HG03095 (cell line): ENCODE measurements around the gene CIBAR2.

ENCODE experiments used
- ATAC-seq: cut with Tn5 transposase; IDR thresholded peaks from one replicate; pipeline ENCODE4 v1.9.1; 2021; ENCODE audit warnings: moderate library complexity; ENCODE audit not compliant: unreplicated experiment

CIBAR2 gene

DNA sequence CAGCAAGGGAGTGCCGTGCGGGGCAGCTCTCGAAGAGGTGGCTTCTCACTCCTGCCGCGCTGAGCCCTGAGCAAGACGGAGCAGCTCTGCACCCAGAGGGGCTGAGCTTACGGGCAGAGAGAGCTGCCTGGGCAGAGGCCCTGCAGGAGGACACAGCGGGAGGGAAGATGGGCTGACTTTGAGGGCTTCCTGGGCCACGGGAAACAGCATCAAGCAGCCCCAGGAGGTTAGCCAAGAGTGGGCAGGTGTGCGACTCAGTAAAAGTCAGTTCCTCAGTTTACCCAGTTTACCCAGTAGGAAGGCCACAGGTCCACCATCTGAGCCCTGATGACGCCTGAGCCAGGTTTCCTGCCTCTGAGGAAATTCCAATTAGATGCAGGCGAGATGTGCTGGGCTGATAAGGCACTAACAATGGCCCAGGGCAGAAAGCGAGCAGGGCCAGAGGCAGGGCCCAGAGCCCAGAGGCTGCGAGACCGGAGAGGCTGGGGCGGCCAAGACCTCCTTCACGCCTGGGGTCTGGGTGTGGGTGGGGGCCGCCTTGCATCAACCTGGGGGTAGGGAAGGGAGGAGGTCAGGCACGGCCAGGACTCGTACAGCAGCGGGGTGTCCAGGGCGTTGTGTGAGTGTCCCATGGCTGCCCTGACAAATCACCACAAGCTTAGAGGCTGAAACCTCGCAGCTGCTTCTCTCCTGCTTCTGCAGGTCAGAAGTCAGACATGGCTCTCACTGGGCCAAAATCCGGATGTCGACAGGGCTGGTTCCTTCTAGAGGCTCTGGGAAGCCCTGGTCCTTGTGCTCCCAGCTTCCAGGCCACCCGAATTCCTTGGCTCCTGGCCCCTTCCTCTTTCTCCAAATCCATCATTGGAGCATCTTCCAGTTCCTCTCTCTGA lies 32.0 kb upstream of the CIBAR2 start:
- ATAC-seq, result no peak

DNA sequence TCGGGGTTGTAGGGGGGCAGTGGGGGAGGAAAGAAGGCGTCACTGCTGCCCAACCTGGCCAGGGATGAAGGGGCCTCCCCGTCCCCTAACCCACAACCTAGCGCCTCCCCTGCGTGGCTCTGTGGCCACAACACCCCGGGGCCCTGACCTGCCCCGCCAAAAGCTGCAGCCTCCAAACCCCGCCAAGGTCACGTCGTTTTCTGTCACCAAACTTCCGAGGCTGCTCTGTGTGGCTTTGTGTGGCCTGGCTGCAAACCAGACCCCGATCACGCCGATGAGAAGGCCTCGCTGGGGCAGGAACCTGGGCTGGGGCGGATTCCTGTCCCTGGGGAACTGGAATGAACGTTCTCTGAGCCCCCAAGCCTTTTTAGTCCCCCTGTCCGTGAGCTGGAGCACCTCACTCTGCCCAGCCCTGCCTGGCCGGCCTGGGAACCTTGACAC lies 30.5 kb upstream of the CIBAR2 start:
- no peak for ATAC-seq

DNA sequence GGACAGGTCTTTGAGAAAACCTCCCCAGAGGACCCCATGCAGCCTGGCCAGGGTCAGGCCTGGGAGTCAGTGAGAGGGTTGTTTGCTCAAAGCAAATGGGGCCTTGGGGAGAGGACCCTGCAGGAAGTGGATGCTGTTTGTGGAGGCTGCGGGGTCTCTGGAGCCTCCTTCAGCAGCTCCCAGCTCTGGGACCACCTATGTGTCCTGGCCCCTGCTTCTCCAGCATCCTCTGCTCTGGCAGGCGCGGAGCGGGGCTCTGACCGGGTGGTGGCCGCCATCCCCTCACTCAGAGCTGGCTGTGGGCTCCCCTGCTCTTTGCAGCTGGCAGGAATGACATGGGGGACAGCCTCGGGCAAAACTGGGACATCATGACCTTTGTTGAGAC lies 29.8 kb upstream of the CIBAR2 start:
- ATAC-seq, result no peak

DNA sequence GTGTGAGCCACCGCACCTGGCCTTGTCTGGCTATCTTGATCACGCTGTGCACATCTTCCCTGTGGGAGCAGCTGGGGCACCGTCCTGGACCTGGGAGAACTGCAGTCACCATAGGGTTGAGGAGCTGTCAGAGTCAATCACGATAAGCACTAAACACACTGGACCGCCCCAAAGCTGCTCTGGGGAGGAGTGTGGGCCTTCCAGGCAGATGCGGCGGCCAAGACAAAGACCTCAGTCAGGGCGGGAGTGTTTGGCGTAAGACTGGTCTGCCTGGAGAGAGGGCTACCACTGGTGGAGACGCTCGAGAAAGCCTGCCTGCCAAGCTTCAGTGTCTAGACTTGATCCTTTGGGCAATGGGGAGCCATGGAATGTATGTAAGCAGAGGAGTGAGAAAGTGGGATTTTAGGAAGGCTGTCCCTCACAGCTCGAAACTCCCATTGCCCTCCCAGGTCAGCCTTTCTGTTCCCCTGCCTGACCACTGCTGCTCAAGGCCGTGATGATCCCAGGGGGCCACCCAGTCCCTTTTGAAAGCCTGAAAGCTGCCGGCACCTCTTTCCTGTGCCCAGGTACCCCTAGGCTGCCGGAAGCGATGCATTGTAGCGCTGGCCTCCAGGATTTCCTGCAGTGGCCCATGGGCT lies 29.3 kb upstream of the CIBAR2 start:
- no peak for ATAC-seq

DNA sequence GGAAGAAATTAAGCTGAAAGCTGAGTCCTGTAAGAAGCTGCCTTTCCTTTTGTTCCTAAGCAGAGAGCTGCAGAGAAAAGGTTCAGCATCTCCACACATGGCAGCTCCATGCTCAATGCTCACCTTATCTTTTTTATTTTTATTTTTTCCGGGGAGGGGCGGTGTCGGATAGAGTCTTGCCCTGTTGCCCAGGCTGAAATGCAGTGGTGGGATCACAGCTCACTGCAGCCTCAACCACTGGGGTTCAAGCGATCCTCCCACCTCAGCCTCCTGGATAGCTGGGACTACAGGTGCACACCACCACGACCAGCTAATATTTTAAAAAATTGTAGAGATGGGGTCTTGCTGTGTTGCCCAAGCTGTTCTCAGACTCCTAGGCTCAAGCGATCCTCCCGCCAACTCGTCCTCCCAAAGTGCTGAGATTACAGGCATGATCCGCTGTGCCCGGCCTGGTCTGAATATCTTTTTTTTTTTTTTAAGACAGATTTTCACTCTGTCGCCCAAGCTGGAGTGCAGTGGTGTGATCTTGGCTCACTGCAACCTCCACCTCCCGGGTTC lies 28.3 kb upstream of the CIBAR2 start:
- ATAC-seq, result no peak

DNA sequence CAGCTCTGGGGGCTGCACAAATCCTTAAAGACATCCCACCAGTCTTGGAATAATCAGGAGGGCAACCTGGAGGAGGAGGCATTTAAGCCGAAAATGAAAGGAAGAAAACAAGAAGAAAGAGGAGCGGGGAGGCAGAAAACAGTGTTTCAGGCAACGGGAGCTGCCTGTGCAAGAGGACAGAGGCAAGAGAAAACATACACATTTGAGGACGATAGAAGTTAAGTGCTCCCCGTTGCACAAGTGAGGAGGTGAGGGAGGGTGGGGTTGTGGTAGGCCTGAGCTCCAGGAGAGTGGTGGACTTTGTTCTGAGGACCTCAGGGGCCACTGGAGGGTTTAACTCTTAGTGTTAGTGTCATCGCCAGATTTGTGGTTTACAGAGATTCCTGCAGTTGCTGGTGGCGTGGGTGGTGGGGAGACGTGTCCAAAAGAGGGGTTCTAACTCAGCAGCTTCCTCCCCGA lies 27.6 kb upstream of the CIBAR2 start:
- ATAC-seq, result no peak

DNA sequence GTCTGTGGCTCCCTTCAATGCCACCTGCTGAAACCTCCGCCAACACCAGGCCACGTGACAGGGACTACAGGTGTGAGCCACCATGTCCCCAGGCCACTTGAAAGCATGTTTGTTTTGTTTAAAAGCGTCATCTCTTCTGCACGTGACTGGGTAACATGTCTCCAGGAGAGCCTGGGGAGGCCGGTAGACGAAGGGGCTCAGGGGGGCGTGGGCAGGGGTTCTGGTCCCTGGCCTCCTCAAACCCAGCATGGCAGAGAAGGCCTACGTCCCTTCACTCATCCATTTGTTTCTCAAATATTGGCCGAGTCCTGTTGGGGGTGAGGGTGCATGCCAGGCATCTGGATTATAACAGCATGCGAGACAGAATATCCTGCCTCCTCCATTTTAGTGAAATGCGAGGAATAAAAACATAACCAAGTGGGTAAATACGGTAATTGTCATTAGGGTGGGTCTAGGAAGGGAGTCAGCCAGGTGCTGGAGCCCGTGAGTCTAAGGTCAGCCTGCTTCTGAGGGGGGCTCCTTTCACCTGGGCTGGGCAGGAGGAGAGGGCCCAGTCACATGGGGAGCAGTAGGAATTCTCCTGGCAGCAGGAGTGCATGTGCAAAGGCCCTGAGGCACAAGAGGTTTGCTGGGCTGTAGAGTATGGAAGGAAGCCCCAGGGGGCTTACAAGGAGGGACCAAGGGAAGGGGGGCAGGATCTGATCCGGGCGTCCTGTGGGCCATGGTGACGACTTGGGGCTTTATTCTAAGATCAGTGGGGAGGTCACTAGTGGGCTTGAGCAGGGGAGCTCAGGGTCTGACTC lies 26.8 kb upstream of the CIBAR2 start:
- no peak for ATAC-seq

DNA sequence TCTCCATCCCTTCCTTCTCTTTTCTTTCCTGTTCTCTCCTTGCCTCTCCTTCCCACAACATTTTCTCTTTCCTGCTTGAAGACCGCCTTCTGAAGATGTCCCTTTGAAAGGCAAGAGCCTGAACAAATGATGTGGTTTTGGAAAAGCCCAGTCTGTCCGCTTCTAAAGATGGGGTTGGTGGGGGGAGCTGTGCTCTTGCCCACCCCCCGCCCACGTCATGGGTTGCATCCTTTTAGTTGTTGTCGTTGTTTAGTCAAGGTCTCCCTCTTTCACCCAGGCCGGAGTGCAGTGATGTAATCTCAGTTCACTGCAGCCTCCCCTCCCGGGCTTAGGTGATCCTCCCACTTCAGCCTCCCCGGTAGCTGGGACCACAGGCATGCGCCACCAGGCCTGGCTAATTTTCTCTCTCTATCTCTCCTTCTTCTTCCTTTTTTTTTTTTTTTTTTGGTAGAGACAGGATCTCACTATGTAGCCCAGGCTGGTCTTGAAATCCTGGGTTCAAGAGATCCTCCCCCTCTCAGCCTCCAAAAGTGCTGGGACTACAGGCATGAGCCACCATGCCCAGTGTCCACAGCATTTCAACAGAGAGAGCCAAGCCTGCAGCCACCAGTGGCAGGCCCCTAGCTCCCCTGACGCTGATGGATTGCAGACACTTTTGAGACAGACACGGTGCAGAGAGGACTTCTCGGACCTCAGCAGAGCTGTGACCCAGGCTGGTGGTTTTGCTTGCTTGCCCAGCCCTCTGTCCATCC lies 26.0 kb upstream of the CIBAR2 start:
- ATAC-seq, result no peak

DNA sequence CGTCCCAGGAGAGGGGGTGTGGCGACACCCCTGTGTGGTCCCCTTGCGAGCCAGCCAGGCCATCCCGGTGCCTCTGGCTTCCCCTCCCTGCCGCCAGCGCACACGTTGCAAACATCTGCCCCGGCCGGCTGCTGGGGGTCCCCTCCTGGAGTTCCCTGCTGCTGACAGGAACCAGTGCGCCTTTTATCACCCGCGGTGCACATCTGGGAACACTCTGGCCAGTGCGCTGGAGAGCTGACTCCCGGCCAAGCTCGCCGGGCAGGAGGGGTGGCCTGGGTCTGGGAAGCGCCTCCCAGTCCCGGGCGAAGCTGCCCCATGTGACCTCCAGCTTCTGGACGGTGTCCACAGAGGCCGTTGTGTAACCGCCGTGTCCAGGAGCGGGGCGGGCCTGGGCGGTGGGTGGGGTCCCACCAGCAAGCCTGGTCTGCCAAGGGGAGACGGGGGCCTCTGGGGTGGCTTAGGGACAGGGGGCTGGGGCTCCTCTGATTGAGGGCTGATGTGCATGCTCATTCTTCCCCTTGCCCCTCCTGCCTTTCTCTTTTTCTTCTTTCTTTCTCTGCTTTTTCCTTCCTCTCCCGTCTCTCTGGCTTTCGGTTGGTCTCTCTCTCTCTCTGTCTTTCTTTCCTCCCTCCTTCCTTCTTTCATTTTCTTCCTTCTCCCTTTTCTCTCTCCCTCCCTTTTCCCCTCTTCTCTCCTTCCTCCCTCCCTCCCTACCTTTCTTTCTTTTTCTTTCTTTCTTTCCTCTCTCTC lies 25.2 kb upstream of the CIBAR2 start:
- no peak for ATAC-seq

DNA sequence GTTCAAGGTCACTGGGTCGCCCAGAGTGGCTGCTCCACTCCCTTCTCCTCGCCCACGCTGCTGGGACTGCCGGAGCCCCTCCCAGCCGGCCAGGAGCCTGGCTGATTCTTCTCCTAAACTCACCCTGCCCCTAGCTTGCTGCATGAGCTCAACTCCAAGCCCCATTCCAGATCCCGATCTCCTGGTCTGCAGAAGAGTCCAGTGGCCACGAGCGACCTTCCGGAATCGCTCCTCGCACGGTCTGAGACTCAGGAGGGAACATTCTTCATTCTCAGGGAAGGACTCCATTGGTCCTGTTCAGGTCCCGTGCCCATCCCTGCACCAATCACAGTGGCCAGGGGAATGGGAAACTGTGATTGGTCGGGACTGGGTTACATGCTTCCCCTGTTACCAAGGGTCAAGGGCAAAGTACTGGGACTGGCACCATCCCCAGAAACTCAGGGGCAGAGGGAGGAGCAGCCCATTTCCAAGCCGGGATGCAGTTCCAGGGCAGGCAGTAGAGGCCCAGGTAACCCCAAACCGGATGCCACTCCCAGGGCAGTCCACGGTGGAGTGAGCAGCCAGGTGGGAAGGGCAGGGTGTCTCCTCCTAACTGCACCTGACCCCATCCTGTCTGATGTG lies 24.5 kb upstream of the CIBAR2 start:
- ATAC-seq, result no peak

DNA sequence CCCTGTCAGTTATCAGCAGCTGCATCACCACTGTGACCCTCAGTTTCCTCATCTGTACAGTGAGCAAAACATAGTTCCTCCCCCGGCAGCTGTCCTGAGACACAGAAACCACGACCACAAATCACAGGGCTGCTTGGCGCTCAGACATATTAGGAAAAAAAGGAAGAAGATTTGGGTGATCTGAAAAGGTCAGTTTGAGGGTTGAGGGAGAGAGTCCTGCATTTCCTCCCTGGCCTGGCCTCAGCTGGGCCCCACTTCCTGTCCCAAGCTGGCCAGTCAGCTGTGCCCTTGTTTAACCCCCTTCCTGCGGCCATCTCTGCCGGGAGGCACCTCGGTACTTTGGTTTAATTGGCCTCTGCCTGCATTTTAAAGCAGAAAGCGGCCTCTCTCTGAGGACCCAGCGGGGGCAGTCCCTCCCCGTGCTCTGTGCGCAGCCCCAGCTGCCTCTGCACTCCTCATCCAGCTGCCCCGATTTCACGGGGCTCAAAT lies 24.0 kb upstream of the CIBAR2 start:
- peak; percentile 52 for ATAC-seq

DNA sequence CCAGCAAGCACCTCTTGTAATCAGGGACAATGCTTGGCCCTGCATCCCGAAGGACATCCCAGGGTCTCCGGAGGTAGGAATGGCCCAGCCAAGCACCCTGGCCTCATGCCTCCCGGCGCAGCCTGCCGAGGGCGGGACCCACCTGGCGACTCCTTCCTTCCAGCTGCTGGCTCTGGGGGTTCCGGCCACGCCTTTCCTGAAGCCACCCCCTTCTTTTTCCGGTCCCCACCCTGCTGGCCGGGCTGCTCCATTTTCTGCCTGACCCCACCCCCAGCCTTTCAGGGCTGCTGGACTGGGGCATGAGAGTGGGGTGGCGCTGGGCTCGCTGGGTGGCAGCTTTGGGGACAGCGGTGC lies 22.5 kb upstream of the CIBAR2 start:
- ATAC-seq, result no peak

DNA sequence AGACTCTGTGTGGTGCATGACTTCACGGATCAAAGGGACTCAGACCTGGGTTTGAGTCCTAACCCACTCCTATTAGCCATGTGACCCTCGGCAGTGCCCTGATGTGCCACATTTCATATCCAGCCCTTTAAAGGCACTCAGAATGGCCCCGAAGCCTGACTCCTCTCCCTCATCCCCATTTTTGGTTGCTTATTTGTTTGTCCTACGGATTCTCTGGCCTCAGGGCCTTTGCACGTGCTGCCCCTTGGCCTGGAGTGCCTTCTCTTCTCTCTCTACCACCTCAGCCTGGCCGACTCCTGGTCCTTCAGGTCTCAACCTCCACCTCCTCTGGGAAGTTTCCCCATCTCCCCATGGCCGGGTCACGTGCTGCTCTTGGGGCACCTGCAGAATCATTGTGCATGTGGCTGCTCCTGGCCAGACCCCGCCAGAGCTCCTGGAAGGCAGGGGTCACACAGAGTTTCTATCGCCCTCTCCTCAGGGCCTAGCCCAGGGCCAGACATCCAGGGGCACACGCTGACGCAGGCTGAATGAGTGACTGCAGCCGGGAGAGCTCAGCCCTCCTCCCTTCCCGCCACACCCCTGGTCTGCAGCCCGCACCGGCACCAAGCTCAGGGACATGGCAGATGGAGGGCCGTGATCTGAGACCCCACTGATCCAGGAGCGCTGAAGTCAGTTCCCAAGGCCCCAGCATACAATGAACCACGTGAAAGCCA lies 22.0 kb upstream of the CIBAR2 start:
- ATAC-seq, result no peak

DNA sequence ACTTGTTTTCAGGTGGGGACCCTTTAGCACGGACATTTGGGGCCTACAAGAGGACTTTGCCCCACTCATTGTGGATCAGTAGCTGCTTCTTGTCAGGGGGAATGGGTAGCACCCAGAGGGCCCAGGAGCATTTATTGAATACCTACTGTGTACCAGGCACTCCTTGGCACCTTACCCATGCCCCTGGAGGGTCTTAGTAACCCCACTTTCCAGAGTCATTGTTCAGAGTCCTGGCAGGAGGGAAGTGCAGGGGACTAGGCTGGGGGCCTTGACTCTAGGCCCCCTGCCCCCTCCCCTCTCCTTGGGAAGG lies 21.0 kb upstream of the CIBAR2 start:
- no peak for ATAC-seq

DNA sequence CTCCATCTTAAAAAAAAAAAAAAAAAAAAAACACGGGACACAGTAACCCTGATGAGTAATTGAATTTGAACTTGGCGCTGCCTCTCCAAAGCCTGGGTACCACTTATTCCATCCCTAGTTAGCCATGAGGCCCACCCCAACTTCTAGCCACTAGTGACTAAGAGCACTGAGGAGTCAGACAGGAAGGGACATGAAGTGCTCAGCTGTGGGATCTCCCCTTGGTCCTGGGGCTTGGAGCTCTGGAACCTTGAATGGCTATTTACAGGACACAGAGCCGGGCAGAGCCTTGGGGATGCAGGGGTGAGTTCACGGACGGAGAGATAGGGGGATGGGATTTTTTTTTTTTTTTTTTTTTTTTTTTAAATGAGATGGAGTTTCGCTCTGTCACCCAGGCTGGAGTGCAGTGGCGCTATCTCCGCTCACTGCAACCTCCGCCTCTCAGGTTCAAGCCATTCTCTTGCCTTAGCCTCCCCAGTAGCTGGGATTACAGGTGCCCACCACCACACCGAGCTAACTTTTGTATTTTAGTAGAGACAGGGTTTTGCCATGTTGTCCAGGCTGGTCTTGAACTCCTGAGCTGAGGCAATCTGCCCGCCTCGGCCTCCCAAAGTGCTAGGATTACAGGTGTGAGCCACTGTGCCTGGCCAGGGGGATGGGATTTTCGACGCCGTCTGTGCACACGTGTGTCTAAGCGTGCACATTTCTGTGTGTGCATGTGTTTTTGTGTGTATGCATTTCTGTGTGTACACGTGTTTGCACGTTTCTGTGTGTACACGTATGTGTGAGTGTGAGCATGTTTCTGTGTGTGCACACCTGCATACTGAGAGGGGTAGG lies 20.4 kb upstream of the CIBAR2 start:
- ATAC-seq, result no peak

DNA sequence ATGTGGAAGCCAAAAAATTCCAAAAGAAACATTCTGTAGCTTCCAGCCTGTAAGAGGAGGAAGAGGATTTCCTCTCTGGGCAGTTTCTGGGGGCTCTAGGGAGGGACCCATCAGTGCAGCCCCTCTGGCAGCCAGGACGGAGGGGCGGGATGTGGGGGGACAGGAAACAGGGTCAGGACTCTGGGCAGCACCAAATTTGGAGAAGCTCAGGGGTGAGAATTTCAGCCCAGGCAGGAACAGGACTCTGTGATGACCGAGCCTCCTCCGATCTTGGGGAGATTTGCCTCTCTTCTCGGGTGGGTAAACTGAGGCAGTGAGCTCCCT lies 18.4 kb upstream of the CIBAR2 start:
- ATAC-seq, result no peak

DNA sequence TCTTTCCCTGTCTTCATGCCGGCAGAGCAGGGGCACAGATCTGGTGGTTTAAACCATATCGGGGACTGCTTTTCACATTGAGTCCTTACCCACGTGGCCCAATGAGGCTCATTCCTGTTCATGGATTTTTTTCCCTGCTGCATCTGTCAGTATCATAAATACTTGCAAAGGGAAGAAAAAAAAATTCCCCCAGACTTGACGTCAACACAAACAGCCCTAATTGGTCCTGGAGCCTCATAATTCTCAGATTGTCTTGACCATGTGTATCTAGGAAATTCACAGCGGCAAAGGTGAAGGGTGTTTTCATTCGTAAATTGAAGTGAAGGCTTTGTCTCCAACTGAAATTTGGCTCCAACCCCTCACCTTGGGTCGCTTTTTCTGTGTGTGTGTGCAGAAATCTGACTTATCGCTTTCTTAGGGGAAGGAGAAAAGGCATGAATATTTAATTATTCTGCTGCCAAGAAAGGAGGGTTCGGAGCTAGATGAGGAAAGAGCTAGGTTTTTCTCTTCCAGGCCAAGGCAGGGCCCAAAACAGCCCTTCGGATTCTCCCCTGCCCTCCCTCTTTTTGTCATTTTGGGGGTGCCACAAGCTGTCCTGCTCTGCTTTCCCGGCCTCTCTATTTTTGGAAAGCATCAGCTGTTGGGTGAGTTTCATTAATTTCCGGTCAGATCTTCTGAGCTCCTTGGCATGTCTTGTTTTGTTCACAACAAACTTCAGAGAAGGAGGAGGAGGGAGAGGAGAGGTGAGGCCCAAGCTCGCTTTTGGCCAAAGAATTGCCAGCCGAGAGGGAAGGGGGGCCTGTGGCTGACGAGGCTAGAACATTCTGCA lies 17.8 kb upstream of the CIBAR2 start:
- ATAC-seq, result no peak
